SK-N-SH (cell line): ENCODE data around the gene PGLYRP3. TPM values are rescaled to one million over a fixed set of nuclear protein-coding genes. Genes with fewer than 3 reads are reported as not detected.

ENCODE experiments used
- CTCF ChIA-PET: fragments of 300-600, 350-600 bp; formaldehyde crosslinking; extraction: SDS; loops from one replicate; lab custom pipeline; 2021; lab: Yijun Ruan, JAX
- POLR2A ChIA-PET: fragments of 350-600 bp; sonication (Branson Sonifier 250); formaldehyde crosslinking; extraction: SDS; loops from one replicate; lab custom pipeline; 2020; ENCODE audit warnings: antibody characterized with exemption, inconsistent platforms; lab: Yijun Ruan, JAX
- DNase-seq: peaks from one replicate; pipeline ENCODE4 v3.0.0; 2012
- H2AFZ ChIP-seq: fragments of 200-600 bp; sonication (generic); 2 replicates; pipeline ENCODE4 v1.8.1; 2016; ENCODE audit warnings: antibody characterized with exemption, mild to moderate bottlenecking, low read depth
- H3F3A ChIP-seq: fragments of 200-600 bp; sonication (generic); replicated peaks from 2 replicates; pipeline ENCODE3; 2016; ENCODE audit warnings: antibody characterized with exemption, mild to moderate bottlenecking; ENCODE audit not compliant: insufficient read depth
- H3K27ac ChIP-seq, 2 experiments: fragments of 200-500 bp in 1 of 2; fragments of 200-600 bp in 1 of 2; sonication (Bioruptor generic) in 1 of 2; sonication (generic), shearing (Covaris generic) in 1 of 2; 2 replicates each; pipeline versions ENCODE4 v1.5.1 to v1.6.1; 2014 to 2016; ENCODE audit warnings: low read depth in 2 of 2, inconsistent platforms in 1 of 2, low read length in 1 of 2, mild to moderate bottlenecking in 1 of 2, mixed read lengths in 1 of 2
- H3K27me3 ChIP-seq: fragments of 200-600 bp; sonication (generic), shearing (Covaris generic); 2 replicates; pipeline ENCODE4 v1.6.1; 2016; ENCODE audit warnings: mixed run types; ENCODE audit not compliant: insufficient read depth
- H3K36me3 ChIP-seq, 2 experiments: fragments of 200-500 bp in 1 of 2; fragments of 200-600 bp in 1 of 2; sonication (Bioruptor generic) in 1 of 2; sonication (generic) in 1 of 2; replicated peaks in 1 of 2; 2 replicates each; pipeline versions ENCODE3 to v1.5.1; 2014 to 2016; ENCODE audit warnings: low read length in 1 of 2, mild to moderate bottlenecking in 1 of 2; ENCODE audit not compliant: insufficient read depth in 2 of 2, control insufficient read depth in 1 of 2
- H3K4me1 ChIP-seq, 2 experiments: fragments of 200-500 bp in 1 of 2; fragments of 200-600 bp in 1 of 2; sonication (Bioruptor generic) in 1 of 2; sonication (generic), shearing (Covaris generic) in 1 of 2; 2 replicates each; pipeline versions ENCODE4 v1.5.1 to v1.6.1; 2014 to 2016; ENCODE audit warnings: low read depth in 1 of 2, low read length in 1 of 2, mixed run types in 1 of 2; ENCODE audit not compliant: insufficient read depth in 2 of 2, control insufficient read depth in 1 of 2
- H3K4me2 ChIP-seq: fragments of 200-600 bp; sonication (generic), shearing (Covaris generic); 2 replicates; pipeline ENCODE4 v1.6.1; 2017; ENCODE audit warnings: mixed run types
- H3K4me3 ChIP-seq, 2 experiments: fragments of 200-500 bp in 1 of 2; fragments of 200-600 bp in 1 of 2; sonication (Bioruptor generic) in 1 of 2; sonication (generic), shearing (Covaris generic) in 1 of 2; 2 replicates each; pipeline versions ENCODE4 v1.5.1 to v1.8.1; 2014 to 2016; ENCODE audit warnings: low read depth in 2 of 2, inconsistent platforms in 1 of 2, low read length in 1 of 2, mild to moderate bottlenecking in 1 of 2, mixed read lengths in 1 of 2, moderate library complexity in 1 of 2
- H3K79me2 ChIP-seq: fragments of 200-600 bp; sonication (generic); 2 replicates; pipeline ENCODE4 v1.8.1; 2017; ENCODE audit warnings: mild to moderate bottlenecking; ENCODE audit not compliant: insufficient read depth
- H3K9ac ChIP-seq: fragments of 200-600 bp; sonication (generic); 2 replicates; pipeline ENCODE4 v1.6.1; 2017; ENCODE audit warnings: mixed run types
- H3K9me2 ChIP-seq: fragments of 200-600 bp; sonication (generic); 2 replicates; pipeline ENCODE4 v1.6.1; 2017; ENCODE audit warnings: mixed run types
- H3K9me3 ChIP-seq: fragments of 200-600 bp; sonication (generic); 2 replicates; pipeline ENCODE4 v1.6.1; 2017; ENCODE audit warnings: mixed run types, mild to moderate bottlenecking, moderate library complexity
- H4K20me1 ChIP-seq: fragments of 200-600 bp; sonication (generic); 2 replicates; pipeline ENCODE4 v1.6.1; 2017; ENCODE audit warnings: mild to moderate bottlenecking, mixed run types; ENCODE audit not compliant: insufficient read depth
- EZH2phosphoT487 ChIP-seq: fragments of 200-600 bp; sonication (generic); IDR thresholded peaks from 2 replicates; pipeline ENCODE4 v1.6.1; 2017; ENCODE audit warnings: low read depth, mixed run types, mild to moderate bottlenecking, antibody characterized with exemption, moderate library complexity, borderline replicate concordance
- FOXJ3 ChIP-seq: sonication (generic); formaldehyde crosslinking; IDR thresholded peaks from 2 replicates; pipeline ENCODE4 v1.5.1; 2020; ENCODE audit warnings: mild to moderate bottlenecking, missing genetic modification reagents
- JUND ChIP-seq: IDR thresholded peaks from 2 replicates; pipeline ENCODE4 v1.4.0; 2012
- MAX ChIP-seq: IDR thresholded peaks from 2 replicates; pipeline ENCODE4 v1.4.0; 2012; ENCODE audit warnings: low read depth
- MEF2A ChIP-seq: IDR thresholded peaks from 2 replicates; pipeline ENCODE4 v1.4.0; 2012; ENCODE audit warnings: low read depth, borderline replicate concordance
- NFIC ChIP-seq: IDR thresholded peaks from 2 replicates; pipeline ENCODE4 v1.4.0; 2012; ENCODE audit warnings: borderline replicate concordance
- NRF1 ChIP-seq: IDR thresholded peaks from 2 replicates; pipeline ENCODE4 v1.6.1; 2012; ENCODE audit warnings: low read depth, mild to moderate bottlenecking, low read length
- RAD21 ChIP-seq: IDR thresholded peaks from 2 replicates; pipeline ENCODE4 v1.6.1; 2012; ENCODE audit warnings: mild to moderate bottlenecking, low read length
- REST ChIP-seq: IDR thresholded peaks from 2 replicates; pipeline ENCODE4 v1.6.1; 2012; ENCODE audit warnings: mild to moderate bottlenecking, low read depth, low read length, moderate library complexity
- RXRA ChIP-seq: IDR thresholded peaks from 2 replicates; pipeline ENCODE4 v1.4.0; 2012; ENCODE audit warnings: low read depth, mild to moderate bottlenecking, borderline replicate concordance
- SMC3 ChIP-seq: IDR thresholded peaks from 2 replicates; pipeline ENCODE4 v1.6.1; 2012; ENCODE audit warnings: low read depth, low read length, improper control_type of control experiment
- TAF1 ChIP-seq: IDR thresholded peaks from 2 replicates; pipeline ENCODE4 v1.6.1; 2012; ENCODE audit warnings: low read depth, mild to moderate bottlenecking, low read length, moderate library complexity, borderline replicate concordance
- TEAD4 ChIP-seq: IDR thresholded peaks from 2 replicates; pipeline ENCODE4 v1.4.0; 2012; ENCODE audit warnings: mild to moderate bottlenecking, borderline replicate concordance; ENCODE audit not compliant: insufficient read depth
- USF2 ChIP-seq: fragments of 150-350 bp; IDR thresholded peaks from 2 replicates; pipeline ENCODE4 v1.6.1; 2017; ENCODE audit warnings: antibody characterized with exemption, low read length, low read depth, borderline replicate concordance
- ZBTB33 ChIP-seq: IDR thresholded peaks from 2 replicates; pipeline ENCODE4 v1.4.0; 2012; ENCODE audit warnings: low read depth, borderline replicate concordance
- WGBS: methylation state at CpG from one replicate; pipeline ENCODE4 v1.1.6; 2017; ENCODE audit warnings: low lambda C conversion rate; 5-methylcytosine and 5-hydroxymethylcytosine counted together
- polyA plus RNA-seq, 3 experiments: library from polyadenylated mRNA; depleted of rRNA; stranded (reverse); fragments of >200 nt; gene quantifications; 2 replicates each; pipeline ENCODE4 v1.2.3, GENCODE V29; 2012

The PGLYRP3 gene
- polyA plus RNA-seq, 1 of the 3 experiments (the other 2 are of a cell fraction): not detected

GRCh38 chr1:153349363-153350320, 36.9 kb upstream of the PGLYRP3 start:
- Histone ChIP-seq H4K20me1 (no peaks in the 10 kb centered on the region), H3K4me2 (no peak overlapping the region), H3K9me2 (no peaks in the 10 kb centered on the region), H3K36me3 (no peaks in the 10 kb centered on the region), H3K27me3 (peaks cover 69% of the 10 kb centered on the region; the same call in 1 of the 2 replicates), H3K4me1 (no peaks in the 10 kb centered on the region), H3K79me2 (no peaks in the 10 kb centered on the region), H3K9me3 (no peaks in the 10 kb centered on the region), H2AFZ (no peak overlapping the region), H3K4me3 (no peak overlapping the region), H3F3A (peaks cover 4% of the 10 kb centered on the region), H3K27ac (no peak overlapping the region), H3K9ac (no peak overlapping the region)
- 7% methylated on average over 15 of the region's 17 CpGs for whole genome bisulfite sequencing
- no peak for DNase-seq
- POLR2A ChIA-PET: no interaction called here
- CTCF ChIA-PET: interaction anchor here (0.9 to 11.7 kb wide), 4 partner anchors 8 to 161 kb away, joined by 3 to 336 read pairs (median 5); partner anchors contain the start of gene S100A9
- no peak for TF ChIP-seq JUND
- peak; percentile 2; the same call in 1 of the 2 replicates for TF ChIP-seq NRF1

- no peaks in the 10 kb centered on the region for H3K4me1 ChIP-seq
- POLR2A ChIA-PET: no interaction called here
- no peaks in the 10 kb centered on the region for H3K9me3 ChIP-seq
- DNase-seq: no peak
- no peak within 1 kb of the TSS for H3K4me2 ChIP-seq
- 9% methylated on average over 8 of the region's 10 CpGs for WGBS
- CTCF ChIA-PET: interaction anchor here (0.9 to 11.7 kb wide), 4 partner anchors 9 to 162 kb away, joined by 3 to 336 read pairs (median 5); partner anchors contain the start of gene S100A9
- H3K9me2 ChIP-seq: no peaks in the 10 kb centered on the region
- H3K79me2 ChIP-seq: no peaks in the 10 kb centered on the region
- peaks cover 60% of the 10 kb centered on the region; the same call in 1 of the 2 replicates for H3K27me3 ChIP-seq
- H3K9ac ChIP-seq: no peak within 1 kb of the TSS
- peaks cover 4% of the 10 kb centered on the region for H3F3A ChIP-seq
- no peaks in the 10 kb centered on the region for H3K36me3 ChIP-seq
- H4K20me1 ChIP-seq: no peaks in the 10 kb centered on the region
- H3K4me3 ChIP-seq: no peak within 1 kb of the TSS
- H3K27ac ChIP-seq: no peak within 1 kb of the TSS
- H2AFZ ChIP-seq: no peak within 1 kb of the TSS
- TF ChIP-seq JUND (no peak), NRF1 (no peak), NFIC (no peak), EZH2phosphoT487 (no peak), FOXJ3 (CRISPR knock-in tag) (no peak), MEF2A (no peak), SMC3 (no peak), USF2 (no peak), REST (no peak), TEAD4 (no peak), RAD21 (no peak), ZBTB33 (no peak), RXRA (no peak), TAF1 (no peak), MAX (no peak)
These were observed 36.0 kb upstream of the PGLYRP3 start, which contains the start of gene PGLYRP4 for GRCh38 chr1:153348511-153349362. TSS of gene PGLYRP4 (minus strand) at chr1:153348841. CDS start at chr1:153347932, 909 bp downstream.
